Mesenchymal stem cell (in vitro differentiated cells and primary cell): ENCODE data around the gene FGF3.

Experiments used
- DNase-seq: peaks from one replicate; pipeline ENCODE4 v3.0.0-alpha.2; 2013
- H2AFZ ChIP-seq: one replicate; pipeline ENCODE4 v1.6.1; 2013; ENCODE audit warnings: low read depth, mild to moderate bottlenecking, control low read depth, inconsistent platforms, low read length, moderate library complexity
- H2AK5ac ChIP-seq: 2 replicates; pipeline ENCODE4 v1.6.1; 2013; ENCODE audit warnings: low read length, moderate library complexity, mild to moderate bottlenecking, inconsistent platforms; ENCODE audit not compliant: severe bottlenecking
- H2BK120ac ChIP-seq: one replicate; pipeline ENCODE4 v1.6.1; 2013; ENCODE audit warnings: low read depth, mild to moderate bottlenecking, inconsistent platforms, low read length, moderate library complexity
- H2BK12ac ChIP-seq, 2 experiments: one replicate each; pipeline ENCODE4 v1.6.1; 2013; ENCODE audit warnings: inconsistent platforms in 2 of 2, low read length in 2 of 2, mild to moderate bottlenecking in 2 of 2, moderate library complexity in 2 of 2, control low read depth in 1 of 2
- H2BK15ac ChIP-seq: one replicate; pipeline ENCODE4 v1.6.1; 2013; ENCODE audit warnings: mild to moderate bottlenecking, low read depth, inconsistent platforms; ENCODE audit not compliant: poor library complexity, severe bottlenecking
- H2BK5ac ChIP-seq: 2 replicates; pipeline ENCODE4 v1.6.1; 2013; ENCODE audit warnings: low read depth, mild to moderate bottlenecking, low read length, control low read depth, inconsistent platforms; ENCODE audit not compliant: poor library complexity, severe bottlenecking
- H3K14ac ChIP-seq, 2 experiments: one replicate each; pipeline ENCODE4 v1.6.1; 2013; ENCODE audit warnings: inconsistent platforms in 2 of 2, low read length in 2 of 2, control low read depth in 1 of 2, mild to moderate bottlenecking in 1 of 2, moderate library complexity in 1 of 2
- H3K18ac ChIP-seq, 2 experiments: one replicate each; pipeline ENCODE4 v1.6.1; 2013; ENCODE audit warnings: inconsistent platforms in 2 of 2, low read length in 2 of 2, control low read depth in 1 of 2, low read depth in 1 of 2, mild to moderate bottlenecking in 1 of 2
- H3K23ac ChIP-seq, 2 experiments: one replicate each; pipeline ENCODE4 v1.6.1; 2013; ENCODE audit warnings: inconsistent platforms in 2 of 2, low read length in 2 of 2, mild to moderate bottlenecking in 2 of 2, moderate library complexity in 2 of 2, control low read depth in 1 of 2
- H3K27ac ChIP-seq: 2 replicates; pipeline ENCODE4 v1.5.1; 2013; ENCODE audit warnings: mild to moderate bottlenecking, moderate library complexity, low read length, control low read depth, inconsistent platforms; ENCODE audit not compliant: poor library complexity, severe bottlenecking
- H3K27me3 ChIP-seq, 2 experiments: 2 replicates each; pipeline versions ENCODE4 v1.6.1 to v1.7.0; 2013; ENCODE audit warnings: low read length in 2 of 2, mild to moderate bottlenecking in 2 of 2, moderate library complexity in 2 of 2, control low read depth in 1 of 2, inconsistent platforms in 1 of 2; ENCODE audit not compliant: control insufficient read depth in 1 of 2, insufficient read depth in 1 of 2
- H3K36me3 ChIP-seq, 2 experiments: 2 replicates each; pipeline versions ENCODE4 v1.6.1 to v1.7.0; 2013; ENCODE audit warnings: low read length in 2 of 2, control low read depth in 1 of 2, inconsistent platforms in 1 of 2, low read depth in 1 of 2, mild to moderate bottlenecking in 1 of 2; ENCODE audit not compliant: insufficient read depth in 2 of 2, control insufficient read depth in 1 of 2
- H3K4ac ChIP-seq, 2 experiments: one replicate each; pipeline ENCODE4 v1.6.1; 2013; ENCODE audit warnings: inconsistent platforms in 2 of 2, low read length in 2 of 2, mild to moderate bottlenecking in 2 of 2, moderate library complexity in 2 of 2, control low read depth in 1 of 2, low read depth in 1 of 2
- H3K4me1 ChIP-seq: 2 replicates; pipeline ENCODE4 v1.6.1; 2013; ENCODE audit warnings: low read depth, low read length, control low read depth; ENCODE audit not compliant: control insufficient read depth, insufficient read depth
- H3K4me2 ChIP-seq: 2 replicates; pipeline ENCODE4 v1.6.1; 2013; ENCODE audit warnings: low read length, mild to moderate bottlenecking, inconsistent platforms; ENCODE audit not compliant: poor library complexity, severe bottlenecking
- H3K4me3 ChIP-seq, 2 experiments: 2 replicates each; pipeline versions ENCODE4 v1.5.1 to v1.7.0; 2013; ENCODE audit warnings: low read length in 2 of 2, mild to moderate bottlenecking in 2 of 2, control low read depth in 1 of 2, low read depth in 1 of 2; ENCODE audit not compliant: insufficient read depth in 1 of 2
- H3K79me1 ChIP-seq: replicated peaks from 2 replicates; pipeline ENCODE4 v1.6.1; 2013; ENCODE audit warnings: mild to moderate bottlenecking, control low read depth, low read length, inconsistent platforms; ENCODE audit not compliant: poor library complexity, severe bottlenecking
- H3K9ac ChIP-seq: 2 replicates; pipeline ENCODE4 v1.7.0; 2013; ENCODE audit warnings: mild to moderate bottlenecking, low read length, moderate library complexity
- H3K9me3 ChIP-seq: 2 replicates; pipeline ENCODE4 v1.7.0; 2013; ENCODE audit warnings: mild to moderate bottlenecking, low read length; ENCODE audit not compliant: control insufficient read depth
- H4K8ac ChIP-seq: one replicate; pipeline ENCODE4 v1.6.1; 2013; ENCODE audit warnings: inconsistent platforms, mild to moderate bottlenecking, low read length, moderate library complexity
- H4K91ac ChIP-seq: one replicate; pipeline ENCODE4 v1.6.1; 2013; ENCODE audit warnings: mild to moderate bottlenecking, low read length, inconsistent platforms
- WGBS: methylation state at CpG from one replicate; pipeline ENCODE4 v1.1.7; 2013; ENCODE audit warnings: mixed read lengths; 5-methylcytosine and 5-hydroxymethylcytosine counted together

FGF3 gene

GRCh38 chr11:69863544-69864200 lies 44.5 kb upstream of the FGF3 start:
- Histone ChIP-seq H3K18ac (no peak overlapping the region), H3K79me1 (no peaks in the 10 kb centered on the region), H3K4me1 (peaks cover 3% of the 10 kb centered on the region), H3K9me3 (no peaks in the 10 kb centered on the region), H4K91ac (no peak overlapping the region), H2AFZ (no peak overlapping the region), H3K27ac (no peak overlapping the region), H3K4me2 (no peak overlapping the region), H3K9ac (no peak overlapping the region), H2BK15ac (no peak overlapping the region), H4K8ac (no peak overlapping the region), H2AK5ac (no peak overlapping the region), H3K36me3 (no peaks in the 10 kb centered on the region), H2BK5ac (no peak overlapping the region), H2BK12ac (no peak overlapping the region), H2BK120ac (no peak overlapping the region), H3K4ac (no peak overlapping the region), H3K27me3 (peaks cover 68 to 89% of the 10 kb centered on the region in 2 experiments), H3K4me3 (no peak overlapping the region), H3K23ac (no peak overlapping the region), H3K14ac (no peak overlapping the region)
- DNase-seq = no peak
- 86% methylated on average over 17 of the region's 17 CpGs for WGBS

- no peak overlapping the region for H2AFZ ChIP-seq
- H3K27ac ChIP-seq = no peak overlapping the region
- no peak overlapping the region for H4K91ac ChIP-seq
- WGBS = 78% methylated on average over 11 of the region's 12 CpGs
- no peak overlapping the region for H3K4me2 ChIP-seq
- no peaks in the 10 kb centered on the region for H3K36me3 ChIP-seq
- H2BK5ac ChIP-seq = no peak overlapping the region
- H2BK120ac ChIP-seq = no peak overlapping the region
- no peaks in the 10 kb centered on the region for H3K79me1 ChIP-seq
- no peak overlapping the region for H3K14ac ChIP-seq
- peaks cover 63 to 86% of the 10 kb centered on the region in 2 experiments for H3K27me3 ChIP-seq
- no peaks in the 10 kb centered on the region for H3K4me1 ChIP-seq
- H2BK12ac ChIP-seq = no peak overlapping the region
- no peak for DNase-seq
- no peak overlapping the region for H2AK5ac ChIP-seq
- H3K18ac ChIP-seq = no peak overlapping the region
- H4K8ac ChIP-seq = no peak overlapping the region
- no peak overlapping the region for H3K4ac ChIP-seq
- no peak overlapping the region for H3K23ac ChIP-seq
- no peak overlapping the region for H3K9ac ChIP-seq
- no peak overlapping the region for H3K4me3 ChIP-seq
- no peak overlapping the region for H2BK15ac ChIP-seq
- no peaks in the 10 kb centered on the region for H3K9me3 ChIP-seq
Measured at GRCh38 chr11:69862797-69863543, 43.8 kb upstream of the FGF3 start.

- Histone ChIP-seq H3K27ac (no peak overlapping the region), H3K18ac (no peak overlapping the region)
Measured at GRCh38 chr11:69862331-69862771, 43.1 kb upstream of the FGF3 start.

GRCh38 chr11:69861901-69862300 lies 42.7 kb upstream of the FGF3 start:
- no peak overlapping the region for H2AK5ac ChIP-seq
- no peak overlapping the region for H2BK12ac ChIP-seq
- no peaks in the 10 kb centered on the region for H3K9me3 ChIP-seq
- H3K4me2 ChIP-seq = no peak overlapping the region
- no peak overlapping the region for H2BK15ac ChIP-seq
- no peak overlapping the region for H3K18ac ChIP-seq
- H3K27me3 ChIP-seq = peaks cover 52 to 87% of the 10 kb centered on the region in 2 experiments
- H3K79me1 ChIP-seq = no peaks in the 10 kb centered on the region
- no peak overlapping the region for H4K91ac ChIP-seq
- H3K27ac ChIP-seq = no peak overlapping the region
- no peak overlapping the region for H4K8ac ChIP-seq
- 79% methylated on average over 7 of the region's 7 CpGs for WGBS
- H3K36me3 ChIP-seq = no peaks in the 10 kb centered on the region
- H3K9ac ChIP-seq = no peak overlapping the region
- H3K14ac ChIP-seq = no peak overlapping the region
- H2BK5ac ChIP-seq = no peak overlapping the region
- H3K4me1 ChIP-seq = no peaks in the 10 kb centered on the region
- no peak for DNase-seq
- no peak overlapping the region for H3K4ac ChIP-seq
- no peak overlapping the region for H3K4me3 ChIP-seq
- H2AFZ ChIP-seq = no peak overlapping the region
- H2BK120ac ChIP-seq = no peak overlapping the region
- H3K23ac ChIP-seq = no peak overlapping the region

More at GRCh38 chr11:69862331-69862771, 43.1 kb upstream of the FGF3 start:
- Histone ChIP-seq H3K36me3 (no peaks in the 10 kb centered on the region), H2AFZ (no peak overlapping the region), H3K9ac (no peak overlapping the region), H3K4me2 (no peak overlapping the region), H2BK120ac (no peak overlapping the region), H3K79me1 (no peaks in the 10 kb centered on the region), H3K27me3 (peaks cover 56 to 84% of the 10 kb centered on the region in 2 experiments), H3K4me3 (no peak overlapping the region), H4K8ac (no peak overlapping the region), H3K9me3 (no peaks in the 10 kb centered on the region), H3K4me1 (no peaks in the 10 kb centered on the region), H3K4ac (no peak overlapping the region), H4K91ac (no peak overlapping the region), H2BK12ac (no peak overlapping the region), H3K14ac (no peak overlapping the region), H3K23ac (no peak overlapping the region), H2BK15ac (no peak overlapping the region), H2BK5ac (no peak overlapping the region), H2AK5ac (no peak overlapping the region)
- 71% methylated on average over 19 of the region's 19 CpGs for WGBS
- no peak for DNase-seq
